ENCODE data around the gene MAGI2. TPM values are rescaled to one million over a fixed set of nuclear protein-coding genes. Genes with fewer than 3 reads are reported as not detected.

The MAGI2 gene
- total RNA-seq, 1 experiment from 2014 or later, result 14.3 TPM

DNA sequence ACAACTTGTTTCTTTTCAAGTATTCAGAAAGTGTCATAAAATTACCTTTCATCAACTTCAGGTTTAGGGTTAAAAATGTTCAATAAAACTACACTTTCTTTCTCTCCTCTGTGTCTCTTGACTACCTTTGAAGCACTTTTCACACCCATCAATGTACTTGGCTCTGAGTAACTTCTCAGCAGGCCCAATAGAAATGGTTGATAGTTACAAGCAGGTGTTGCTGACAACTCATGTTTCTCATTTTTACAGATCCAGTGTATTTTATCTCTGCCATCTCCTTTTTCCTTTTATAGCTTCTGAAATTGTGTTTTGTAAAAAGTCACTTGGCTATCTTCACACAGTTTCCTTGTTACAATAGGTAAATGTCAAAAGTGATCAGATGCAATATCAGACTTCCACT is 1306.9 kb downstream of the MAGI2 start:
- TF ChIP-seq, protein P1, sequence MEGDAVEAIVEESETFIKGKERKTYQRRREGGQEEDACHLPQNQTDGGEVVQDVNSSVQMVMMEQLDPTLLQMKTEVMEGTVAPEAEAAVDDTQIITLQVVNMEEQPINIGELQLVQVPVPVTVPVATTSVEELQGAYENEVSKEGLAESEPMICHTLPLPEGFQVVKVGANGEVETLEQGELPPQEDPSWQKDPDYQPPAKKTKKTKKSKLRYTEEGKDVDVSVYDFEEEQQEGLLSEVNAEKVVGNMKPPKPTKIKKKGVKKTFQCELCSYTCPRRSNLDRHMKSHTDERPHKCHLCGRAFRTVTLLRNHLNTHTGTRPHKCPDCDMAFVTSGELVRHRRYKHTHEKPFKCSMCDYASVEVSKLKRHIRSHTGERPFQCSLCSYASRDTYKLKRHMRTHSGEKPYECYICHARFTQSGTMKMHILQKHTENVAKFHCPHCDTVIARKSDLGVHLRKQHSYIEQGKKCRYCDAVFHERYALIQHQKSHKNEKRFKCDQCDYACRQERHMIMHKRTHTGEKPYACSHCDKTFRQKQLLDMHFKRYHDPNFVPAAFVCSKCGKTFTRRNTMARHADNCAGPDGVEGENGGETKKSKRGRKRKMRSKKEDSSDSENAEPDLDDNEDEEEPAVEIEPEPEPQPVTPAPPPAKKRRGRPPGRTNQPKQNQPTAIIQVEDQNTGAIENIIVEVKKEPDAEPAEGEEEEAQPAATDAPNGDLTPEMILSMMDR (conservative IDR thresholded peaks at IDR 0.05), result no peak
- Mint-ChIP-seq H3K27ac (no peak overlapping the region), H3K36me3 (ENCODE audit: insufficient read depth in 1 of 3, low read depth in 3 of 3) (peaks cover 0 to 8% (median 0%) of the 10 kb centered on the region in 3 experiments; a peak in 3 of 7 replicates)

More for the DNA sequence above, 1306.9 kb downstream of the MAGI2 start:
- H3K27me3 Mint-ChIP-seq (ENCODE audit: low read depth), result no peaks in the 10 kb centered on the region
- H3K4me2 ChIP-seq (ENCODE audit: insufficient read depth, insufficient read length, low read length), result no peak overlapping the region
- no peak overlapping the region for H2AFZ ChIP-seq (ENCODE audit: low read length)
- H3K18ac ChIP-seq (ENCODE audit: insufficient read length, low read depth, low read length), result no peak overlapping the region
- no peaks in the 10 kb centered on the region for H3K27me3 ChIP-seq (ENCODE audit: insufficient read depth, low read length)
- no peak overlapping the region for H3K4me3 Mint-ChIP-seq
- H4K8ac ChIP-seq (replicated peaks; ENCODE audit: insufficient read length, low read depth, low read length), result no peak overlapping the region
- H3K9me3 ChIP-seq (ENCODE audit: control insufficient read depth, low read depth, low read length), result no peaks in the 10 kb centered on the region
- H3K56ac ChIP-seq (ENCODE audit: insufficient read length, low read depth, low read length), result no peak overlapping the region
- no peak overlapping the region for H2BK120ac ChIP-seq (ENCODE audit: low read depth, low read length, poor library complexity, severe bottlenecking)
- no peak overlapping the region for H3T11ph ChIP-seq (ENCODE audit: low read length)
- no peak overlapping the region for H2BK20ac ChIP-seq (ENCODE audit: low read depth, low read length, poor library complexity, severe bottlenecking)
- no peak overlapping the region for H2BK15ac ChIP-seq (ENCODE audit: low read depth, low read length)
- no peaks in the 10 kb centered on the region for H3K79me1 ChIP-seq (ENCODE audit: insufficient read depth, low read depth, low read length, poor library complexity, severe bottlenecking)
- no peak overlapping the region for H2AK5ac ChIP-seq (ENCODE audit: insufficient read length, low read length)
- H2BK5ac ChIP-seq (ENCODE audit: insufficient read length, low read length), result no peak overlapping the region
- H3K14ac ChIP-seq (ENCODE audit: insufficient read depth, low read length), result no peak overlapping the region
- no peak overlapping the region for H2BK12ac ChIP-seq (ENCODE audit: insufficient read length, low read depth, low read length)
- H3K4me1 Mint-ChIP-seq, result peaks cover 1 to 3% of the 10 kb centered on the region in 2 experiments; a peak in 2 of 4 replicates
- H3K23ac ChIP-seq (ENCODE audit: insufficient read length, low read depth, low read length), result no peak overlapping the region
- no peak overlapping the region for H3K9ac ChIP-seq (ENCODE audit: extremely low read depth, insufficient read length, low read length)
- H3K79me2 ChIP-seq (ENCODE audit: insufficient read depth, low read length), result no peaks in the 10 kb centered on the region
- no peak overlapping the region for H4K5ac ChIP-seq (ENCODE audit: insufficient read length, low read depth, low read length)
- no peaks in the 10 kb centered on the region for H4K20me1 ChIP-seq (ENCODE audit: control insufficient read depth, insufficient read depth, insufficient read length)
- H3K4ac ChIP-seq (ENCODE audit: low read depth, low read length), result no peak overlapping the region
- no peaks in the 10 kb centered on the region for H3K4me1 ChIP-seq (ENCODE audit: insufficient read depth, low read length)
- H3K27ac ChIP-seq (ENCODE audit: insufficient read length, low read depth, low read length), result no peak overlapping the region
- no peaks in the 10 kb centered on the region for H3K23me2 ChIP-seq (ENCODE audit: insufficient read length, low read depth, low read length, poor library complexity, severe bottlenecking)
- DNase-seq, result no peak
- no peaks in the 10 kb centered on the region; a peak in 1 of 5 replicates for H3K9me3 Mint-ChIP-seq
- no peak overlapping the region for H4K91ac ChIP-seq (ENCODE audit: insufficient read length, low read depth, low read length)
